ENCODE results near the gene AMBN. TPM values are rescaled to one million over a fixed set of nuclear protein-coding genes. Genes with fewer than 3 reads are reported as not detected.

Gene AMBN
- total and polyA plus RNA-seq, 2 donors (not counting 3 experiments of a cell fraction or from before 2014, with no cell fraction given): not detected

GRCh38 chr4:70564033-70564432, 28.0 kb upstream of the AMBN start:
- TF ChIP-seq FOS (IDR thresholded peaks at IDR 0.05; ENCODE audit: borderline replicate concordance, insufficient read depth, low read length) (no peak), CTCF (IDR thresholded peaks at IDR 0.05; ENCODE audit: extremely low read depth in 1 of 2, insufficient read depth in 1 of 2, low read depth in 1 of 2, low read length in 2 of 2) (no peak), EZH2 (IDR thresholded peaks at IDR 0.05; ENCODE audit: borderline replicate concordance, low read depth, low read length, severe bottlenecking) (no peak), GATA2 (IDR thresholded peaks at IDR 0.05; ENCODE audit: insufficient read depth, insufficient read length, low read depth, low read length) (no peak), MAX (IDR thresholded peaks at IDR 0.05; ENCODE audit: insufficient read depth, insufficient read length) (no peak)
- BruUV-seq (replicated peaks): no TSS peak
- dilution Hi-C loops (cut with MboI; ENCODE audit: extremely low pct_ligation_motif_present, low sequenced_read_pairs) (no loop called here), intact Hi-C loops (cut with micrococcal nuclease) (no loop called here)
- no peaks in the 10 kb centered on the region for H3K27me3 ChIP-seq (ENCODE audit: control insufficient read depth in 2 of 2, insufficient read depth in 2 of 2, low read length in 2 of 2)
- no peak overlapping the region for H2AFZ ChIP-seq (ENCODE audit: low read depth, low read length)
- H3K79me2 ChIP-seq (ENCODE audit: control insufficient read depth, insufficient read depth, low read length): no peaks in the 10 kb centered on the region
- FAIRE-seq: no peak
- H3K9me3 ChIP-seq (replicated peaks; ENCODE audit: control insufficient read depth, insufficient read depth, low read length): no peaks in the 10 kb centered on the region
- H3K4me3 ChIP-seq (replicated peaks in 1 of 3; ENCODE audit: insufficient read depth in 1 of 3, low read depth in 1 of 3, low read length in 3 of 3): no peak overlapping the region
- no peak for DNase-seq (ENCODE audit: low read depth, low spot score)
- CTCF ChIA-PET: no interaction called here
- no peaks in the 10 kb centered on the region for H3K9me1 ChIP-seq (replicated peaks; ENCODE audit: control insufficient read depth, extremely low read depth, insufficient read depth, low read length)
- no peak overlapping the region for H3K9ac ChIP-seq (replicated peaks; ENCODE audit: extremely low read depth, insufficient read depth, low read length)
- no peaks in the 10 kb centered on the region for H3K36me3 ChIP-seq (ENCODE audit: control insufficient read depth in 2 of 2, extremely low read depth in 1 of 2, insufficient read depth in 2 of 2, low read length in 2 of 2)
- no peaks in the 10 kb centered on the region for H3K4me1 ChIP-seq (ENCODE audit: control insufficient read depth, extremely low read depth, insufficient read depth, low read length)
- POLR2A ChIA-PET: no interaction called here
- H3K27ac ChIP-seq (ENCODE audit: insufficient read depth, low read depth, low read length): no peak overlapping the region
- H4K20me1 ChIP-seq (replicated peaks; ENCODE audit: control insufficient read depth, extremely low read depth, insufficient read depth, low read length): no peaks in the 10 kb centered on the region
- H3K4me2 ChIP-seq (ENCODE audit: insufficient read depth, low read length): no peak overlapping the region

- FAIRE-seq (no peak), DNase-seq (ENCODE audit: low read depth, low spot score) (no peak)
- CTCF ChIA-PET: interaction anchor here (1.6 kb wide), 1 partner anchor 12 kb away, joined by 4 read pairs; no protein-coding TSS in a partner anchor
- Histone ChIP-seq H3K4me2 (ENCODE audit: insufficient read depth, low read length) (no peak overlapping the region), H3K4me3 (replicated peaks in 1 of 3; ENCODE audit: insufficient read depth in 1 of 3, low read depth in 1 of 3, low read length in 3 of 3) (no peak overlapping the region), H3K27me3 (ENCODE audit: control insufficient read depth in 2 of 2, insufficient read depth in 2 of 2, low read length in 2 of 2) (no peaks in the 10 kb centered on the region), H3K9me1 (replicated peaks; ENCODE audit: control insufficient read depth, extremely low read depth, insufficient read depth, low read length) (no peaks in the 10 kb centered on the region), H3K9me3 (replicated peaks; ENCODE audit: control insufficient read depth, insufficient read depth, low read length) (no peaks in the 10 kb centered on the region), H2AFZ (ENCODE audit: low read depth, low read length) (no peak overlapping the region), H3K27ac (ENCODE audit: insufficient read depth, low read depth, low read length) (no peak overlapping the region), H3K79me2 (ENCODE audit: control insufficient read depth, insufficient read depth, low read length) (no peaks in the 10 kb centered on the region), H3K4me1 (ENCODE audit: control insufficient read depth, extremely low read depth, insufficient read depth, low read length) (no peaks in the 10 kb centered on the region), H3K36me3 (ENCODE audit: control insufficient read depth in 2 of 2, extremely low read depth in 1 of 2, insufficient read depth in 2 of 2, low read length in 2 of 2) (no peaks in the 10 kb centered on the region), H3K9ac (replicated peaks; ENCODE audit: extremely low read depth, insufficient read depth, low read length) (no peak overlapping the region), H4K20me1 (replicated peaks; ENCODE audit: control insufficient read depth, extremely low read depth, insufficient read depth, low read length) (no peaks in the 10 kb centered on the region)
- POLR2A ChIA-PET: no interaction called here
- no peak for TF ChIP-seq MYC (IDR thresholded peaks at IDR 0.05; ENCODE audit: low read depth, low read length)
- BruUV-seq (replicated peaks): no TSS peak
- intact Hi-C loops (cut with micrococcal nuclease) (no loop called here), dilution Hi-C loops (cut with MboI; ENCODE audit: extremely low pct_ligation_motif_present, low sequenced_read_pairs) (no loop called here)
Observed at GRCh38 chr4:70570796-70571195, 21.3 kb upstream of the AMBN start.
